HG03342 (cell line): ENCODE measurements around the gene RIMBP2.

Source experiments
- ATAC-seq: cut with Tn5 transposase; IDR thresholded peaks from one replicate; pipeline ENCODE4 v1.9.1; 2021; ENCODE audit warnings: mild to moderate bottlenecking, moderate library complexity; ENCODE audit not compliant: unreplicated experiment

Gene RIMBP2

DNA sequence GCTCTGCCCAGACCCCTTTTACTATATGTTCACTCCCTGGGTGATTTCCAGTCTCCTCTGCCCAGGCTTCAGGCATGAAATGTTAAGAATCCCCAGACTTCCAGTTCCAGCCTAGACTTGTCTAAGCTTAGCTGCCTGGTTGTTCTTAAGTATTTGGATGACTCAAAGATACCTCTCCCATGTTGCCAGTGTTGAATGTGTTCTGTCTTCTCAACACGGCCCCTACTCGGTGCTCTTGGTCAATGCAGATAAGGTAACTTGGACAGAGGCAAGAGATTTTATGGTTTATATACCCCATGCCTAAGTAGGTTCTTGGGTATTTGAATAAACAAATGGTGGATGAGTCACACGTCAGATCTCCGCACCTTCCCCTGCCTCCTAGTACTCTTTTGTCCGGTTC lies 364.8 kb downstream of the RIMBP2 start:
- no peak for ATAC-seq

- no peak for ATAC-seq
These were observed 365.4 kb downstream of the RIMBP2 start for GRCh38 chr12:130350715-130351114.

GRCh38 chr12:130347588-130347987 lies 368.5 kb downstream of the RIMBP2 start:
- no peak for ATAC-seq
